IPS-18c (cell line): ENCODE data around the gene TMEM69.
"Not testable (repeated sequence)": the region's sequence is repeated elsewhere in the genome, so short reads cannot be mapped to it uniquely, and the experiment has no call there.

Source experiments
- H3K4me3 ChIP-seq: 2 replicates; pipeline ENCODE4 v1.7.0; 2013; ENCODE audit warnings: low read depth, mild to moderate bottlenecking, low read length, moderate library complexity; ENCODE audit not compliant: insufficient read depth
- H3K9me3 ChIP-seq: one replicate; pipeline ENCODE4 v1.6.1; 2013; ENCODE audit warnings: mild to moderate bottlenecking, low read length, moderate library complexity; ENCODE audit not compliant: control insufficient read depth, insufficient read depth

Gene TMEM69

GRCh38 chr1:45669859-45670655, 17.9 kb upstream of the TMEM69 start:
- no peaks in the 10 kb centered on the region for H3K9me3 ChIP-seq
- H3K4me3 ChIP-seq: no peak overlapping the region

- no peaks in the 10 kb centered on the region for H3K9me3 ChIP-seq
- no peak overlapping the region for H3K4me3 ChIP-seq
Observed at GRCh38 chr1:45673956-45674355, 14.0 kb upstream of the TMEM69 start.

- no peaks in the 10 kb centered on the region for H3K9me3 ChIP-seq
Observed at GRCh38 chr1:45674478-45674877, 13.5 kb upstream of the TMEM69 start.

GRCh38 chr1:45676553-45676952, 11.4 kb upstream of the TMEM69 start:
- not testable (repeated sequence) for H3K4me3 ChIP-seq, H3K9me3 ChIP-seq

More at GRCh38 chr1:45674478-45674877, 13.5 kb upstream of the TMEM69 start:
- H3K4me3 ChIP-seq: no peak overlapping the region

- Histone ChIP-seq H3K4me3 (no peak overlapping the region), H3K9me3 (no peaks in the 10 kb centered on the region)
Observed at GRCh38 chr1:45677751-45678245, 10.2 kb upstream of the TMEM69 start.

- no peak overlapping the region for H3K4me3 ChIP-seq
- no peaks in the 10 kb centered on the region for H3K9me3 ChIP-seq
Observed at GRCh38 chr1:45678489-45678888, 9.5 kb upstream of the TMEM69 start.

- H3K9me3 ChIP-seq: no peaks in the 10 kb centered on the region
Observed at GRCh38 chr1:45679123-45679522, 8.9 kb upstream of the TMEM69 start.

GRCh38 chr1:45682942-45683341, 5.0 kb upstream of the TMEM69 start:
- H3K4me3 ChIP-seq: no peak overlapping the region
- no peaks in the 10 kb centered on the region for H3K9me3 ChIP-seq

More at GRCh38 chr1:45679123-45679522, 8.9 kb upstream of the TMEM69 start:
- no peak overlapping the region; the same call in 1 of the 2 replicates for H3K4me3 ChIP-seq

GRCh38 chr1:45684402-45684801, 3.6 kb upstream of the TMEM69 start:
- H3K9me3 ChIP-seq: no peaks in the 10 kb centered on the region
- H3K4me3 ChIP-seq: no peak overlapping the region

- peak overlapping the region; percentile 100 for H3K4me3 ChIP-seq
- no peaks in the 10 kb centered on the region for H3K9me3 ChIP-seq
Observed at GRCh38 chr1:45685308-45686014, 2.5 kb upstream of the TMEM69 start.

GRCh38 chr1:45686015-45686287, 2.0 kb upstream of the TMEM69 start:
- Histone ChIP-seq H3K9me3 (no peaks in the 10 kb centered on the region), H3K4me3 (peak overlapping the region; percentile 100)

- Histone ChIP-seq H3K4me3 (peak within 1 kb of the TSS; percentile 100), H3K9me3 (no peaks in the 10 kb centered on the region)
Observed at GRCh38 chr1:45686288-45687013, 1.5 kb upstream of the TMEM69 start, which contains the start of gene GPBP1L1. TSS of gene GPBP1L1 (minus strand) at chr1:45686533. CDS start at chr1:45659087, 27,446 bp downstream.

GRCh38 chr1:45687014-45687753, 797 bp upstream of the TMEM69 start:
- Histone ChIP-seq H3K9me3 (no peaks in the 10 kb centered on the region), H3K4me3 (peak overlapping the region; percentile 100)

GRCh38 chr1:45693811-45694210, 5.8 kb downstream of the TMEM69 start:
- not testable (repeated sequence) for H3K4me3 ChIP-seq, H3K9me3 ChIP-seq

- H3K4me3 ChIP-seq: no peak overlapping the region
- H3K9me3 ChIP-seq: no peaks in the 10 kb centered on the region
Observed at GRCh38 chr1:45694823-45695222, 6.8 kb downstream of the TMEM69 start.

GRCh38 chr1:45704637-45705036, 16.7 kb downstream of the TMEM69 start:
- Histone ChIP-seq H3K4me3 (no peak overlapping the region), H3K9me3 (no peaks in the 10 kb centered on the region)

- Histone ChIP-seq H3K9me3 (no peaks in the 10 kb centered on the region), H3K4me3 (no peak overlapping the region)
Observed at GRCh38 chr1:45713711-45714110, 25.7 kb downstream of the TMEM69 start.
